ENCODE measurements around the gene ADAM15. TPM values are rescaled to one million over a fixed set of nuclear protein-coding genes. Genes with fewer than 3 reads are reported as not detected.

The ADAM15 gene
- polyA plus RNA-seq, 2 of the 4 experiments (the other 2 are of a cell fraction) = 25.6 to 33.0 TPM

GRCh38 chr1:155066777-155067176 lies 15.7 kb downstream of the ADAM15 start:
- Histone ChIP-seq H3K9me3 (no peaks in the 10 kb centered on the region), H3K4me1 (peaks cover 32% of the 10 kb centered on the region), H3K4me2 (no peak overlapping the region), H3K27ac (no peak overlapping the region), H3K4me3 (no peak overlapping the region)
- no peak for TF ChIP-seq HOXA7 (CRISPR knock-in tag; IDR thresholded peaks at IDR 0.05)
- no peak for TF ChIP-seq RAD21 (conservative IDR thresholded peaks at IDR 0.05 in 1 of 2, IDR thresholded peaks at IDR 0.05 in 1 of 2)
- no peak for TF ChIP-seq MAFK (IDR thresholded peaks at IDR 0.05; ENCODE audit: partially characterized antibody)
- TF ChIP-seq FOSL2 (IDR thresholded peaks at IDR 0.05) = no peak
- no peak for TF ChIP-seq FOSL2 (CRISPR knock-in tag; IDR thresholded peaks at IDR 0.05)
- no peak for TF ChIP-seq SMC3 (IDR thresholded peaks at IDR 0.05)
- TF ChIP-seq, protein P1, sequence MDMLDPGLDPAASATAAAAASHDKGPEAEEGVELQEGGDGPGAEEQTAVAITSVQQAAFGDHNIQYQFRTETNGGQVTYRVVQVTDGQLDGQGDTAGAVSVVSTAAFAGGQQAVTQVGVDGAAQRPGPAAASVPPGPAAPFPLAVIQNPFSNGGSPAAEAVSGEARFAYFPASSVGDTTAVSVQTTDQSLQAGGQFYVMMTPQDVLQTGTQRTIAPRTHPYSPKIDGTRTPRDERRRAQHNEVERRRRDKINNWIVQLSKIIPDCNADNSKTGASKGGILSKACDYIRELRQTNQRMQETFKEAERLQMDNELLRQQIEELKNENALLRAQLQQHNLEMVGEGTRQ (IDR thresholded peaks at IDR 0.05) = no peak
- TF ChIP-seq CEBPB (IDR thresholded peaks at IDR 0.05) = no peak
- no peak for TF ChIP-seq EHF (CRISPR knock-in tag; IDR thresholded peaks at IDR 0.05)
- no peak for TF ChIP-seq HEYL (CRISPR knock-in tag; IDR thresholded peaks at IDR 0.05)
- TF ChIP-seq, protein P2, sequence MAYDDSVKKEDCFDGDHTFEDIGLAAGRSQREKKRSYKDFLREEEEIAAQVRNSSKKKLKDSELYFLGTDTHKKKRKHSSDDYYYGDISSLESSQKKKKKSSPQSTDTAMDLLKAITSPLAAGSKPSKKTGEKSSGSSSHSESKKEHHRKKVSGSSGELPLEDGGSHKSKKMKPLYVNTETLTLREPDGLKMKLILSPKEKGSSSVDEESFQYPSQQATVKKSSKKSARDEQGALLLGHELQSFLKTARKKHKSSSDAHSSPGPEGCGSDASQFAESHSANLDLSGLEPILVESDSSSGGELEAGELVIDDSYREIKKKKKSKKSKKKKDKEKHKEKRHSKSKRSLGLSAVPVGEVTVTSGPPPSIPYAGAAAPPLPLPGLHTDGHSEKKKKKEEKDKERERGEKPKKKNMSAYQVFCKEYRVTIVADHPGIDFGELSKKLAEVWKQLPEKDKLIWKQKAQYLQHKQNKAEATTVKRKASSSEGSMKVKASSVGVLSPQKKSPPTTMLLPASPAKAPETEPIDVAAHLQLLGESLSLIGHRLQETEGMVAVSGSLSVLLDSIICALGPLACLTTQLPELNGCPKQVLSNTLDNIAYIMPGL (CRISPR knock-in tag; IDR thresholded peaks at IDR 0.05; ENCODE audit: borderline replicate concordance) = no peak
- TF ChIP-seq ZC3H11A (IDR thresholded peaks at IDR 0.05) = no peak
- no peak for TF ChIP-seq ZSCAN20 (CRISPR knock-in tag; IDR thresholded peaks at IDR 0.05)
- TF ChIP-seq, protein P3, sequence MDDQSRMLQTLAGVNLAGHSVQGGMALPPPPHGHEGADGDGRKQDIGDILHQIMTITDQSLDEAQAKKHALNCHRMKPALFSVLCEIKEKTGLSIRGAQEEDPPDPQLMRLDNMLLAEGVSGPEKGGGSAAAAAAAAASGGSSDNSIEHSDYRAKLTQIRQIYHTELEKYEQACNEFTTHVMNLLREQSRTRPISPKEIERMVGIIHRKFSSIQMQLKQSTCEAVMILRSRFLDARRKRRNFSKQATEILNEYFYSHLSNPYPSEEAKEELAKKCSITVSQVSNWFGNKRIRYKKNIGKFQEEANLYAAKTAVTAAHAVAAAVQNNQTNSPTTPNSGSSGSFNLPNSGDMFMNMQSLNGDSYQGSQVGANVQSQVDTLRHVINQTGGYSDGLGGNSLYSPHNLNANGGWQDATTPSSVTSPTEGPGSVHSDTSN (IDR thresholded peaks at IDR 0.05) = no peak
- TF ChIP-seq NFE2L2 (conservative IDR thresholded peaks at IDR 0.05; ENCODE audit: low read length) = no peak
- 85% methylated on average over 8 of the region's 8 CpGs for WGBS (ENCODE audit: missing lambda C conversion rate)
- ATAC-seq (no peak), DNase-seq (ENCODE audit: low read depth in 1 of 2, low spot score in 1 of 2) (no peak), FAIRE-seq (no peak)
- ChIA-PET CTCF (interaction anchor here (0.9 to 27.3 kb wide), 5 partner anchors 6 to 101 kb away, joined by 3 to 350 read pairs (median 319); partner anchors contain the start of genes ADAM15, EFNA3 and EFNA4), POLR2A (no interaction called here)

- no peaks in the 10 kb centered on the region for H3K9me3 ChIP-seq
- ChIA-PET CTCF (interaction anchor here (17.9 to 27.3 kb wide), 2 partner anchors 10 to 16 kb away, joined by 319 to 350 read pairs; partner anchors contain the start of genes ADAM15 and EFNA4), POLR2A (no interaction called here)
- no peak overlapping the region for H3K4me3 ChIP-seq
- H3K4me1 ChIP-seq = peaks cover 17% of the 10 kb centered on the region
- TF ChIP-seq BHLHE40 (IDR thresholded peaks at IDR 0.05; ENCODE audit: low read depth, low read length) = no peak
- TF ChIP-seq ZNF302 (CRISPR knock-in tag; IDR thresholded peaks at IDR 0.05) = no peak
- no peak for TF ChIP-seq CBX2 (IDR thresholded peaks at IDR 0.05; ENCODE audit: borderline replicate concordance, low read depth)
- no peak for TF ChIP-seq CHD2 (IDR thresholded peaks at IDR 0.05; ENCODE audit: low read length, partially characterized antibody)
- TF ChIP-seq, protein P3 (IDR thresholded peaks at IDR 0.05) = no peak
- TF ChIP-seq HEYL (CRISPR knock-in tag; IDR thresholded peaks at IDR 0.05) = no peak
- no peak for TF ChIP-seq ZSCAN20 (CRISPR knock-in tag; IDR thresholded peaks at IDR 0.05)
- no peak for TF ChIP-seq EHMT2 (IDR thresholded peaks at IDR 0.05; ENCODE audit: low read depth)
- no peak for TF ChIP-seq ATOH8 (CRISPR knock-in tag; IDR thresholded peaks at IDR 0.05; ENCODE audit: low read depth)
- TF ChIP-seq HOXB13 (CRISPR knock-in tag; IDR thresholded peaks at IDR 0.05; ENCODE audit: low read depth) = no peak
- TF ChIP-seq MAZ (IDR thresholded peaks at IDR 0.05; ENCODE audit: borderline replicate concordance, low read depth, low read length) = no peak
- TF ChIP-seq CBX8 (IDR thresholded peaks at IDR 0.05) = no peak
- TF ChIP-seq, protein P4, sequence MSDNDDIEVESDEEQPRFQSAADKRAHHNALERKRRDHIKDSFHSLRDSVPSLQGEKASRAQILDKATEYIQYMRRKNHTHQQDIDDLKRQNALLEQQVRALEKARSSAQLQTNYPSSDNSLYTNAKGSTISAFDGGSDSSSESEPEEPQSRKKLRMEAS (IDR thresholded peaks at IDR 0.05) = no peak
- 92% methylated on average over 3 of the region's 3 CpGs for WGBS (ENCODE audit: missing lambda C conversion rate)
- no peak overlapping the region for H3K4me2 ChIP-seq
- no peak overlapping the region for H3K27ac ChIP-seq
- DNase-seq (ENCODE audit: low read depth in 1 of 2, low spot score in 1 of 2) = no peak
- no peak for FAIRE-seq
- ATAC-seq = no peak
Measured at GRCh38 chr1:155068599-155068998, 17.5 kb downstream of the ADAM15 start.

All from A549 (cell line).